Measurements from ENCODE around the gene FGA. TPM values are rescaled to one million over a fixed set of nuclear protein-coding genes. Genes with fewer than 3 reads are reported as not detected.

FGA gene
- total and polyA plus RNA-seq, 10 of the 15 experiments (the other 5 are each of a cell fraction or from before 2014, with no cell fraction given): 3.6 TPM; not detected in 9

GRCh38 chr4:154560419-154560801 lies 30.1 kb downstream of the FGA start:
- H3K27me3 ChIP-seq (replicated peaks in 1 of 2; ENCODE audit: control insufficient read depth in 2 of 2, insufficient read depth in 2 of 2, low read length in 1 of 2): no peaks in the 10 kb centered on the region
- DNase-seq (ENCODE audit: low read depth, low spot score) (no peak), ATAC-seq (peak; percentile 75), FAIRE-seq (no peak)
- H3K9ac ChIP-seq (ENCODE audit: control insufficient read depth, insufficient read depth, low read length): no peak overlapping the region
- no peaks in the 10 kb centered on the region for H3K36me3 ChIP-seq (ENCODE audit: control insufficient read depth in 2 of 2, insufficient read depth in 2 of 2, low read length in 1 of 2)
- TF ChIP-seq FOS (IDR thresholded peaks at IDR 0.05; ENCODE audit: borderline replicate concordance, extremely low read depth, insufficient read length) (no peak), YY1 (IDR thresholded peaks at IDR 0.05; ENCODE audit: low read depth, low read length) (no peak), HDAC2 (IDR thresholded peaks at IDR 0.05) (no peak), EP300 (IDR thresholded peaks at IDR 0.05; ENCODE audit: borderline replicate concordance in 1 of 2, control insufficient read depth in 1 of 2, low read depth in 2 of 2, low read length in 2 of 2) (no peak), PML (IDR thresholded peaks at IDR 0.05; ENCODE audit: low read length) (no peak), JUND (IDR thresholded peaks at IDR 0.05; ENCODE audit: low read depth, low read length) (no peak), REST (IDR thresholded peaks at IDR 0.05; ENCODE audit: low read depth, low read length) (no peak), MXI1 (IDR thresholded peaks at IDR 0.05; ENCODE audit: low read depth, low read length) (no peak), POLR2A (IDR thresholded peaks at IDR 0.05; ENCODE audit: low read depth, low read length) (no peak), SPI1 (IDR thresholded peaks at IDR 0.05; ENCODE audit: borderline replicate concordance, insufficient read depth, low read depth, low read length) (no peak), ZNF384 (IDR thresholded peaks at IDR 0.05; ENCODE audit: borderline replicate concordance, low read depth, low read length) (no peak)
- TF ChIP-seq, protein P1, sequence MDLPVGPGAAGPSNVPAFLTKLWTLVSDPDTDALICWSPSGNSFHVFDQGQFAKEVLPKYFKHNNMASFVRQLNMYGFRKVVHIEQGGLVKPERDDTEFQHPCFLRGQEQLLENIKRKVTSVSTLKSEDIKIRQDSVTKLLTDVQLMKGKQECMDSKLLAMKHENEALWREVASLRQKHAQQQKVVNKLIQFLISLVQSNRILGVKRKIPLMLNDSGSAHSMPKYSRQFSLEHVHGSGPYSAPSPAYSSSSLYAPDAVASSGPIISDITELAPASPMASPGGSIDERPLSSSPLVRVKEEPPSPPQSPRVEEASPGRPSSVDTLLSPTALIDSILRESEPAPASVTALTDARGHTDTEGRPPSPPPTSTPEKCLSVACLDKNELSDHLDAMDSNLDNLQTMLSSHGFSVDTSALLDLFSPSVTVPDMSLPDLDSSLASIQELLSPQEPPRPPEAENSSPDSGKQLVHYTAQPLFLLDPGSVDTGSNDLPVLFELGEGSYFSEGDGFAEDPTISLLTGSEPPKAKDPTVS (IDR thresholded peaks at IDR 0.05; ENCODE audit: low read depth, low read length): no peak
- 53% methylated on average over 1 of the region's 1 CpG for WGBS (ENCODE audit: insufficient coverage, insufficient replicate concordance, low lambda C conversion rate, missing lambda C conversion rate)
- H3K4me1 ChIP-seq (ENCODE audit: control insufficient read depth, insufficient read depth, low read length): no peaks in the 10 kb centered on the region
- no TSS peak for BruUV-seq (replicated peaks)
- no peak overlapping the region for H3K4me2 ChIP-seq (ENCODE audit: control insufficient read depth, insufficient read depth)
- no peak overlapping the region for H3K4me3 ChIP-seq
- no peak overlapping the region for H2AFZ ChIP-seq (ENCODE audit: control insufficient read depth, low read depth, low read length)
- intact Hi-C loops (cut with micrococcal nuclease; ENCODE audit: unreplicated experiment) (no loop called here), in situ Hi-C loops (cut with MboI) (no loop called here)
- H3K79me2 ChIP-seq (ENCODE audit: control insufficient read depth, insufficient read depth, low read length): no peaks in the 10 kb centered on the region
- H4K20me1 ChIP-seq (ENCODE audit: control insufficient read depth, insufficient read depth): no peaks in the 10 kb centered on the region
- H3K9me3 ChIP-seq (replicated peaks; ENCODE audit: control insufficient read depth, insufficient read depth, low read length): no peaks in the 10 kb centered on the region
- ChIA-PET POLR2A (interaction anchor here (0.9 kb wide), 1 partner anchor 11 kb away, joined by 4 read pairs; no protein-coding TSS in a partner anchor), CTCF (interaction anchor here (0.8 to 18.3 kb wide), 4 partner anchors 10 to 75 kb away, joined by 3 to 796 read pairs (median 22); partner anchors contain the start of genes FGA, FGG and PLRG1), RAD21 (ENCODE audit: unreplicated experiment) (interaction anchor here (3.4 kb wide), 1 partner anchor 60 kb away, joined by 88 read pairs; no protein-coding TSS in a partner anchor), SMC1A (ENCODE audit: uncharacterized antibody, unreplicated experiment) (interaction anchor here (0.7 to 6.1 kb wide), 2 partner anchors 60 to 391 kb away, joined by 3 to 112 read pairs; no protein-coding TSS in a partner anchor)
- H3K27ac ChIP-seq (ENCODE audit: control insufficient read depth, insufficient read depth): no peak overlapping the region

Data from GM12878 (cell line).